Ovary (tissue), 9 donors: ENCODE data around the gene CDC42EP4. TPM values are rescaled to one million over a fixed set of nuclear protein-coding genes. Genes with fewer than 3 reads are reported as not detected.
"Not testable (repeated sequence)": the region's sequence is repeated elsewhere in the genome, so short reads cannot be mapped to it uniquely, and the experiment has no call there.

Experiments
- DNase-seq, 5 donors: peaks; one replicate each; pipeline ENCODE4 v3.0.0-alpha.2; 2019 to 2020
- H3K27ac ChIP-seq, 2 donors: fragments of 200-600 bp; one replicate each; pipeline versions ENCODE4 v1.5.1 to v1.8.0; 2019 to 2022
- H3K27me3 ChIP-seq: fragments of 200-600 bp; one replicate; pipeline ENCODE4 v1.8.0; 2022
- H3K36me3 ChIP-seq: fragments of 200-600 bp; sonication (generic); one replicate; pipeline ENCODE4 v1.5.1; 2019
- H3K4me1 ChIP-seq: one replicate; pipeline ENCODE4 v1.8.1; 2013; ENCODE audit warnings: mild to moderate bottlenecking, moderate library complexity; ENCODE audit not compliant: insufficient read depth
- H3K4me3 ChIP-seq: fragments of 200-600 bp; sonication (generic); one replicate; pipeline ENCODE4 v1.5.1; 2017
- H3K9me3 ChIP-seq, 2 donors: fragments of 200-600 bp in 1 of 2; sonication (generic) in 1 of 2; one replicate each; pipeline versions ENCODE4 v1.5.1 to v1.8.1; 2013 to 2019; ENCODE audit warnings: mild to moderate bottlenecking in 1 of 2, moderate library complexity in 1 of 2
- CTCF ChIP-seq, 3 donors: fragments of 450-650 bp in 2 of 3; fragments of 200-600 bp in 1 of 3; IDR thresholded peaks; one replicate each; pipeline versions ENCODE4 v1.5.1 to v1.8.0; 2016 to 2022; ENCODE audit warnings: antibody characterized with exemption in 3 of 3, mild to moderate bottlenecking in 1 of 3
- EP300 ChIP-seq: sonication (generic); formaldehyde crosslinking; IDR thresholded peaks from one replicate; pipeline ENCODE4 v1.6.1; 2017; ENCODE audit warnings: antibody characterized with exemption
- POLR2A ChIP-seq: fragments of 450-650 bp; IDR thresholded peaks from one replicate; pipeline ENCODE4 v1.6.1; 2017; ENCODE audit warnings: antibody characterized with exemption, mild to moderate bottlenecking, moderate library complexity
- WGBS, 3 donors: extraction: QIAGEN DNeasy Blood & Tissue Kit in 1 of 3; methylation state at CpG; one replicate each; pipeline versions ENCODE4 v1.1.5 to v1.1.7; 2013 to 2017; 5-methylcytosine and 5-hydroxymethylcytosine counted together
- intact Hi-C, 4 donors: fragments of 100-400 bp; cut with DNase I; formaldehyde crosslinking; loops; one replicate each; pipeline versions ENCODE4 v1.11.0 to v1.15.1; 2022 to 2023
- polyA plus RNA-seq, 2 donors: library from polyadenylated mRNA; stranded (reverse); fragments of 200-250 nt in 1 of 2; fragments of 350-450 nt in 1 of 2; fragmentation: Illumina TruSeq in 1 of 2; extraction: RNeasy Lipid Tissue Mini Kit (QIAGEN cat#74804) in 1 of 2; gene quantifications; one replicate each; pipeline ENCODE4 v1.2.3, GENCODE V29; 2013 to 2014
- total RNA-seq, 7 donors: library from RNA; depleted of rRNA in 2 of 7; stranded (reverse); fragments of >200 nt in 2 of 7; fragmentation: NEBNext Ultra II Directional in 3 of 7; extraction: Animal tissue kit (Norgen Biotek cat#: 25700) in 3 of 7; gene quantifications; one replicate each; pipeline versions ENCODE4 v1.1.0 to v1.2.4, GENCODE V29; 2016 to 2023
- donor health status: DM: no; HTN: no; CAD: no; lungs with moderate emphysema.
- donor health status: DM: no; HTN: no; CAD: no.
- donor health status: Bipolar disorder and iron deficiency.
- donor health status: DM: yes; HTN: yes; CAD: no.
- donor health status: DM: no; HTN: no; CAD: no.
- donor health status: DM: yes; HTN: yes; CAD: no.

The CDC42EP4 gene
- total and polyA plus RNA-seq, 9 donors, result 59.0 to 171 (median 106) TPM

GRCh38 chr17:73313526-73314127, 1.8 kb upstream of the CDC42EP4 start:
- Histone ChIP-seq H3K27me3 (no peaks in the 10 kb centered on the region), H3K27ac (no peak overlapping the region), H3K9me3 (no peaks in the 10 kb centered on the region), H3K4me1 (no peaks in the 10 kb centered on the region), H3K4me3 (no peak overlapping the region), H3K36me3 (no peaks in the 10 kb centered on the region)
- DNase-seq, result no peak
- intact Hi-C loops, result loop anchor here in 3 of 4 donors (5.0 to 10.0 kb wide), 3 partner anchors 49 to 54 kb away; partner anchors contain the start of gene CPSF4L (in 1 of the 3)
- TF ChIP-seq POLR2A (no peak), EP300 (no peak), CTCF (IDR thresholded peaks at IDR 0.05) (no peak)
- WGBS, 3 donors, result 82 to 83% (median 82%) methylated on average over 8 of the region's 8 CpGs

- DNase-seq, H3K9me3 ChIP-seq, H3K4me3 ChIP-seq, H3K36me3 ChIP-seq, H3K4me1 ChIP-seq, H3K27me3 ChIP-seq: not testable (repeated sequence)
- intact Hi-C loops, result loop anchor here in 3 of 4 donors (5.0 to 10.0 kb wide), 3 partner anchors 48 to 54 kb away; partner anchors contain the start of gene CPSF4L (in 1 of the 3)
- H3K27ac ChIP-seq, result peak overlapping the region; percentile 48 to 95
- 80 to 88% (median 87%) methylated on average over 11 of the region's 11 CpGs for WGBS, 3 donors
These were observed 1.1 kb upstream of the CDC42EP4 start for GRCh38 chr17:73312887-73313286.

- H3K27me3 ChIP-seq, result no peaks in the 10 kb centered on the region
- H3K9me3 ChIP-seq, result no peaks in the 10 kb centered on the region
- intact Hi-C loops, result loop anchor here in 3 of 4 donors (2.0 to 10.0 kb wide), 5 partner anchors 33 to 56 kb away; partner anchors contain the start of gene CPSF4L (in 1 of the 3)
- no peaks in the 10 kb centered on the region for H3K36me3 ChIP-seq
- peak overlapping the region; percentile 94 to 95 for H3K27ac ChIP-seq
- no peak for TF ChIP-seq EP300
- TF ChIP-seq POLR2A, result no peak
- no peak for TF ChIP-seq CTCF (IDR thresholded peaks at IDR 0.05)
- H3K4me3 ChIP-seq, result peak overlapping the region; percentile 100
- peak in 3 of 5 donors; percentile 64 to 76 (median 70) for DNase-seq
- 1% methylated on average over 38 of the region's 38 CpGs for WGBS, 3 donors
- peaks cover 10% of the 10 kb centered on the region for H3K4me1 ChIP-seq
These were observed 397 bp downstream of the CDC42EP4 start for GRCh38 chr17:73311428-73311780.

GRCh38 chr17:73309727-73310596, 1.8 kb downstream of the CDC42EP4 start:
- WGBS, 3 donors, result 4 to 8% (median 5%) methylated on average over 21 of the region's 21 CpGs
- Histone ChIP-seq H3K4me3 (peak overlapping the region; percentile 100), H3K36me3 (no peaks in the 10 kb centered on the region), H3K9me3 (no peaks in the 10 kb centered on the region), H3K27me3 (no peaks in the 10 kb centered on the region), H3K4me1 (peaks cover 20% of the 10 kb centered on the region), H3K27ac (peak overlapping the region; percentile 94 to 95)
- DNase-seq, result peak in 2 of 5 donors; percentile 51 to 53
- intact Hi-C loops, result loop anchor here in 3 of 4 donors (2.0 to 10.0 kb wide), 5 partner anchors 31 to 57 kb away; partner anchors contain the start of gene CPSF4L (in 1 of the 3)
- no peak for TF ChIP-seq CTCF (IDR thresholded peaks at IDR 0.05)
- no peak for TF ChIP-seq EP300
- no peak for TF ChIP-seq POLR2A

GRCh38 chr17:73308959-73309358, 2.8 kb downstream of the CDC42EP4 start:
- peak overlapping the region; percentile 100 for H3K4me3 ChIP-seq
- 57 to 68% (median 58%) methylated on average over 5 of the region's 5 CpGs for WGBS, 3 donors
- H3K27me3 ChIP-seq, H3K9me3 ChIP-seq, intact Hi-C loops, H3K36me3 ChIP-seq, DNase-seq: not testable (repeated sequence)
- peak overlapping the region in 1 of 2 donors; percentile 95 for H3K27ac ChIP-seq
- peaks cover 23% of the 10 kb centered on the region for H3K4me1 ChIP-seq
